Measurements from ENCODE around the gene STAB1.
A peak's percentile ranks its signal among the peaks of the same experiment; 100 is the strongest.

Gene STAB1

GRCh38 chr3:52520716-52521487 lies 25.8 kb downstream of the STAB1 start:
- no peak for DNase-seq
- H3K4me3 ChIP-seq = no peak overlapping the region
- no peaks in the 10 kb centered on the region for H3K27me3 ChIP-seq
- peaks cover 0 to 15% (median 11%) of the 10 kb centered on the region in 3 donors for H3K36me3 ChIP-seq
- TF ChIP-seq CTCF (IDR thresholded peaks at IDR 0.05) = no peak
- H3K4me1 ChIP-seq = peaks cover 0 to 26% (median 18%) of the 10 kb centered on the region in 4 donors
- intact Hi-C loops (cut with DNase I; ENCODE audit: low total_unique reads) = no loop called here
- no peak overlapping the region for H3K27ac ChIP-seq
- no peaks in the 10 kb centered on the region for H3K9me3 ChIP-seq

GRCh38 chr3:52521488-52521824 lies 26.3 kb downstream of the STAB1 start:
- Histone ChIP-seq H3K4me1 (peaks cover 0 to 31% (median 24%) of the 10 kb centered on the region in 4 donors), H3K9me3 (no peaks in the 10 kb centered on the region), H3K27ac (no peak overlapping the region), H3K36me3 (peaks cover 0 to 15% (median 11%) of the 10 kb centered on the region in 3 donors), H3K4me3 (no peak overlapping the region), H3K27me3 (no peaks in the 10 kb centered on the region)
- intact Hi-C loops (cut with DNase I; ENCODE audit: low total_unique reads) = no loop called here
- TF ChIP-seq CTCF (IDR thresholded peaks at IDR 0.05) = no peak
- DNase-seq = no peak

DNA sequence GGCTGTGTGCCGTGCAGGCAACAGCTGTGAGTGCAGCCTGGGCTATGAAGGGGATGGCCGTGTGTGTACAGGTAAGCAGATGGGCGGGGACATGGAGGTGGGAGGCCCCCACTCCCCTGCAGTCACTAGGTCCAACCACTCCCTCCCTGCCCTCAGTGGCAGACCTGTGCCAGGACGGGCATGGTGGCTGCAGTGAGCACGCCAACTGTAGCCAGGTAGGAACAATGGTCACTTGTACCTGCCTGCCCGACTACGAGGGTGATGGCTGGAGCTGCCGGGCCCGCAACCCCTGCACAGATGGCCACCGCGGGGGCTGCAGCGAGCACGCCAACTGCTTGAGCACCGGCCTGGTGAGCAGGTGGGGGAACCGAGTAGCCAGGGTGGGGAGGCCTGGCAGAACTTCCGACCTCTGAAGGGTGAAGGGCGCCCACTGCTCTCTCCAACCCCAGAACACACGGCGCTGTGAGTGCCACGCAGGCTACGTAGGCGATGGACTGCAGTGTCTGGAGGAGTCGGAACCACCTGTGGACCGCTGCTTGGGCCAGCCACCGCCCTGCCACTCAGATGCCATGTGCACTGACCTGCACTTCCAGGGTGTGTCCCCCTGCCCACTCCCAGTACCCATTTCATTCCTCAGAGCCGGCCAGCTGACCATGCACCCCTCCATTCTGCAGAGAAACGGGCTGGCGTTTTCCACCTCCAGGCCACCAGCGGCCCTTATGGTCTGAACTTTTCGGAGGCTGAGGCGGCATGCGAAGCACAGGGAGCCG lies 26.9 kb downstream of the STAB1 start:
- Histone ChIP-seq H3K4me3 (no peak overlapping the region), H3K4me1 (peaks cover 0 to 38% (median 27%) of the 10 kb centered on the region in 4 donors), H3K27me3 (no peaks in the 10 kb centered on the region), H3K9me3 (no peaks in the 10 kb centered on the region), H3K27ac (no peak overlapping the region), H3K36me3 (peaks cover 0 to 18% (median 15%) of the 10 kb centered on the region in 3 donors)
- no peak for TF ChIP-seq CTCF (IDR thresholded peaks at IDR 0.05)
- intact Hi-C loops (cut with DNase I; ENCODE audit: low total_unique reads) = no loop called here
- no peak for DNase-seq

GRCh38 chr3:52522651-52523251 lies 27.6 kb downstream of the STAB1 start:
- Histone ChIP-seq H3K27me3 (no peaks in the 10 kb centered on the region), H3K36me3 (peaks cover 0 to 25% (median 22%) of the 10 kb centered on the region in 3 donors), H3K4me3 (no peak overlapping the region), H3K27ac (no peak overlapping the region), H3K4me1 (peaks cover 0 to 42% (median 28%) of the 10 kb centered on the region in 4 donors), H3K9me3 (no peaks in the 10 kb centered on the region)
- no peak for TF ChIP-seq CTCF (IDR thresholded peaks at IDR 0.05)
- DNase-seq = peak in 1 of 2 donors; percentile 60
- intact Hi-C loops (cut with DNase I; ENCODE audit: low total_unique reads) = no loop called here

GRCh38 chr3:52523386-52524257 lies 28.5 kb downstream of the STAB1 start:
- Histone ChIP-seq H3K9me3 (no peaks in the 10 kb centered on the region), H3K4me1 (peaks cover 0 to 39% (median 28%) of the 10 kb centered on the region in 4 donors), H3K27me3 (no peaks in the 10 kb centered on the region), H3K27ac (peak overlapping the region in 1 of 2 donors; percentile 92), H3K4me3 (no peak overlapping the region), H3K36me3 (peaks cover 0 to 30% (median 27%) of the 10 kb centered on the region in 3 donors)
- DNase-seq = peak in 1 of 2 donors; percentile 64
- intact Hi-C loops (cut with DNase I; ENCODE audit: low total_unique reads) = no loop called here
- TF ChIP-seq CTCF (IDR thresholded peaks at IDR 0.05) = no peak

Measured in tibial artery (tissue), 4 donors.